Progenitor cell of endocrine pancreas (in vitro differentiated cells): Measurements from ENCODE around the gene PAQR4. TPM values are rescaled to one million over a fixed set of nuclear protein-coding genes. Genes with fewer than 3 reads are reported as not detected.
A peak's percentile ranks its signal among the peaks of the same experiment; 100 is the strongest.

Source experiments
- DNase-seq: peaks from one replicate; pipeline ENCODE4 v3.0.0; 2021; ENCODE audit warnings: low spot score; ENCODE audit not compliant: unreplicated experiment
- H3K27ac Mint-ChIP-seq: 2 replicates; pipeline ENCODE4 v1.8.0; 2021; ENCODE audit warnings: mild to moderate bottlenecking, moderate library complexity, mixed read lengths
- H3K27me3 Mint-ChIP-seq: 2 replicates; pipeline ENCODE4 v1.8.0; 2021; ENCODE audit warnings: mixed read lengths
- H3K36me3 Mint-ChIP-seq: 2 replicates; pipeline ENCODE4 v1.8.0; 2022; ENCODE audit warnings: mixed read lengths; ENCODE audit not compliant: insufficient read depth
- H3K4me1 Mint-ChIP-seq: 2 replicates; pipeline ENCODE4 v1.8.0; 2021; ENCODE audit warnings: low read depth, mixed read lengths
- H3K4me3 Mint-ChIP-seq: 2 replicates; pipeline ENCODE4 v1.8.0; 2021; ENCODE audit warnings: low read depth, mild to moderate bottlenecking, moderate library complexity, mixed read lengths
- H3K9me3 Mint-ChIP-seq: 2 replicates; pipeline ENCODE4 v1.8.0; 2021; ENCODE audit warnings: low read depth, mixed read lengths
- CTCF ChIP-seq: fragments of 200-600 bp; sonication (generic); IDR thresholded peaks from one replicate; pipeline ENCODE4 v1.5.0; 2021; ENCODE audit warnings: antibody characterized with exemption, mild to moderate bottlenecking; ENCODE audit not compliant: unreplicated experiment
- total RNA-seq: library from RNA; stranded (reverse); gene quantifications from 2 replicates; pipeline ENCODE4 v1.2.1, GENCODE V29; 2021

PAQR4 gene
- total RNA-seq, 1 donor from 2014 or later = 13.0 TPM

GRCh38 chr16:3021449-3022207 is 52.5 kb downstream of the PAQR4 start:
- Mint-ChIP-seq H3K4me3 (peak overlapping the region; percentile 91), H3K27ac (peak overlapping the region; percentile 99), H3K36me3 (peaks cover 7% of the 10 kb centered on the region), H3K9me3 (no peaks in the 10 kb centered on the region), H3K27me3 (no peaks in the 10 kb centered on the region), H3K4me1 (peaks cover 35% of the 10 kb centered on the region)
- TF ChIP-seq CTCF = peak; percentile 52
- peak; percentile 81 for DNase-seq

GRCh38 chr16:3022208-3022683 is 53.1 kb downstream of the PAQR4 start:
- peak overlapping the region; percentile 99 for H3K27ac Mint-ChIP-seq
- DNase-seq = no peak
- TF ChIP-seq CTCF = no peak
- no peaks in the 10 kb centered on the region for H3K9me3 Mint-ChIP-seq
- H3K4me1 Mint-ChIP-seq = peaks cover 29% of the 10 kb centered on the region
- peaks cover 6% of the 10 kb centered on the region for H3K36me3 Mint-ChIP-seq
- no peaks in the 10 kb centered on the region for H3K27me3 Mint-ChIP-seq
- peak overlapping the region; percentile 91 for H3K4me3 Mint-ChIP-seq

- Mint-ChIP-seq H3K27ac (peak overlapping the region; percentile 99), H3K4me1 (peaks cover 28% of the 10 kb centered on the region), H3K27me3 (no peaks in the 10 kb centered on the region), H3K4me3 (peak overlapping the region; percentile 91), H3K9me3 (no peaks in the 10 kb centered on the region), H3K36me3 (peaks cover 5% of the 10 kb centered on the region)
- TF ChIP-seq CTCF = no peak
- DNase-seq = no peak
Observed at GRCh38 chr16:3022684-3023414, 53.7 kb downstream of the PAQR4 start.

Other genes with a start within 250 kb of the PAQR4 start
- gene PRSS27, start 249.1 kb upstream of the PAQR4 start, total RNA-seq = 6.3 and 6.6 TPM in 2 replicates
- 817 and 838 TPM in 2 replicates for gene SRRM2, start 216.7 kb upstream of the PAQR4 start, total RNA-seq
- gene ELOB, start 192.1 kb upstream of the PAQR4 start, total RNA-seq = 201 and 207 TPM in 2 replicates
- 0.27 and 0.31 TPM in 2 replicates for gene PRSS33, start 181.8 kb upstream of the PAQR4 start, total RNA-seq
- not detected in 2 replicates for gene PRSS41, start 170.9 kb upstream of the PAQR4 start, total RNA-seq
- not detected in 2 replicates for gene PRSS21, start 152.1 kb upstream of the PAQR4 start, total RNA-seq
- not detected in 2 replicates for gene ZG16B, start 139.0 kb upstream of the PAQR4 start, total RNA-seq
- 23.3 and 25.9 TPM in 2 replicates for gene PRSS22, start 111.2 kb upstream of the PAQR4 start, total RNA-seq
- gene FLYWCH2, start 86.1 kb upstream of the PAQR4 start, total RNA-seq = 26.3 and 26.9 TPM in 2 replicates
- 19.5 and 20.7 TPM in 2 replicates for gene FLYWCH1, start 57.4 kb upstream of the PAQR4 start, total RNA-seq
- 0.31 and 0.47 TPM in 2 replicates for gene KREMEN2, start 5.1 kb upstream of the PAQR4 start, total RNA-seq
- 33.7 and 36.5 TPM in 2 replicates for gene PKMYT1, start 11.1 kb downstream of the PAQR4 start, total RNA-seq
- 2.2 and 2.9 TPM in 2 replicates for gene CLDN9, start 43.6 kb downstream of the PAQR4 start, total RNA-seq
- gene CLDN6, start 48.8 kb downstream of the PAQR4 start, total RNA-seq = 563 and 578 TPM in 2 replicates
- 44.3 and 57.4 TPM in 2 replicates for gene TNFRSF12A, start 51.0 kb downstream of the PAQR4 start, total RNA-seq
- 22.4 and 25.3 TPM in 2 replicates for gene HCFC1R1, start 54.6 kb downstream of the PAQR4 start, total RNA-seq
- 44.1 and 47.4 TPM in 2 replicates for gene THOC6, start 54.7 kb downstream of the PAQR4 start, total RNA-seq
- gene BICDL2, start 67.6 kb downstream of the PAQR4 start, total RNA-seq = 10.4 and 11.7 TPM in 2 replicates
- gene MMP25, start 77.2 kb downstream of the PAQR4 start, total RNA-seq = 0.13 and 0.19 TPM in 2 replicates
- gene IL32, start 96.3 kb downstream of the PAQR4 start, total RNA-seq = 2.9 and 4.6 TPM in 2 replicates
- 0.33 and 0.34 TPM in 2 replicates for gene ZSCAN10, start 129.9 kb downstream of the PAQR4 start, total RNA-seq
- gene ZNF205, start 143.2 kb downstream of the PAQR4 start, total RNA-seq = 23.3 and 23.9 TPM in 2 replicates
- 13.1 and 13.4 TPM in 2 replicates for gene ZNF213, start 165.7 kb downstream of the PAQR4 start, total RNA-seq
- not detected in 2 replicates for gene OR1F1, start 218.9 kb downstream of the PAQR4 start, total RNA-seq